NCI-H2107 treated with DMSO at 0.1 percent for 48 hours (cell line): Measurements from ENCODE around the gene STK31.
"Not testable (repeated sequence)": the region's sequence is repeated elsewhere in the genome, so short reads cannot be mapped to it uniquely, and the experiment has no call there.

Experiments used
- DNase-seq: peaks from one replicate; lab custom pipeline; 2025; ENCODE audit not compliant: unreplicated experiment; lab: John Stamatoyannopoulos, UW

STK31 gene

GRCh38 chr7:23802720-23803397 is 92.8 kb downstream of the STK31 start:
- DNase-seq: no peak

- DNase-seq: no peak
Measured at GRCh38 chr7:23804707-23805106, 94.7 kb downstream of the STK31 start.

- DNase-seq: no peak
Measured at GRCh38 chr7:23808421-23808820, 98.4 kb downstream of the STK31 start.

GRCh38 chr7:23810099-23810498 is 100.1 kb downstream of the STK31 start:
- no peak for DNase-seq

- DNase-seq: no peak
Measured at GRCh38 chr7:23811540-23811939, 101.5 kb downstream of the STK31 start.

- not testable (repeated sequence) for DNase-seq
Measured at GRCh38 chr7:23828125-23828524, 118.1 kb downstream of the STK31 start.

- not testable (repeated sequence) for DNase-seq
Measured at GRCh38 chr7:23832733-23833132, 122.7 kb downstream of the STK31 start.

- no peak for DNase-seq
Measured at GRCh38 chr7:23833405-23833804, 123.4 kb downstream of the STK31 start.

GRCh38 chr7:23844837-23845236 is 134.8 kb downstream of the STK31 start:
- not testable (repeated sequence) for DNase-seq

GRCh38 chr7:23852135-23852534 is 142.1 kb downstream of the STK31 start:
- DNase-seq: no peak

GRCh38 chr7:23852988-23853387 is 143.0 kb downstream of the STK31 start:
- DNase-seq: no peak

GRCh38 chr7:23863209-23863787 is 153.3 kb downstream of the STK31 start:
- no peak for DNase-seq

GRCh38 chr7:23864973-23865372 is 155.0 kb downstream of the STK31 start:
- DNase-seq: no peak

GRCh38 chr7:23873306-23873705 is 163.3 kb downstream of the STK31 start:
- DNase-seq: no peak

GRCh38 chr7:23876526-23876925 is 166.5 kb downstream of the STK31 start:
- not testable (repeated sequence) for DNase-seq
